ENCODE data around the gene ATP2B3. TPM values are rescaled to one million over a fixed set of nuclear protein-coding genes. Genes with fewer than 3 reads are reported as not detected.

Gene ATP2B3
- total RNA-seq, 1 donor from 2014 or later = not detected

DNA sequence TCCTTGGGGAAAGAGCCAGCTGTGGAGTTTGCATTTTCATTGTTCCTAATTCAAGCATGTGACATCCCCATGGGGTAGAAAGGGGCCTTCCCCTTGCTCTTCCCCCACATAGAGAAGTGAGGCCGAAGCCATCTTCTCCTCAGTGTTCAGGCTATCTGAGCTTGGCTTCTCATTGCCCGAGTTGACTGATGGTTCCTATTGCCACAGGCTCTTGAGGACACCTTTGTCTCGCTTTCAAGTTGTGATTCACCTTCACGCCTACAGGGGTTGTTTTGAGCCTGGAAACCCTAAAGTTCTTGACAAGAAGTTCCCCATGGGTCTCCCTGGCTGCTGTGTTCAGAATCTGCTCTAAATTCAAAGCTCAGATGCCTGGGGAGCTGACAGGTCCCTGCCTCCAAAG lies 56.5 kb downstream of the ATP2B3 start:
- H3K4me3 ChIP-seq (ENCODE audit: low read depth, low read length) = no peak overlapping the region
- H3K27me3 ChIP-seq (ENCODE audit: control insufficient read depth, insufficient read depth, low read length) = no peaks in the 10 kb centered on the region
- TF ChIP-seq, protein P1, sequence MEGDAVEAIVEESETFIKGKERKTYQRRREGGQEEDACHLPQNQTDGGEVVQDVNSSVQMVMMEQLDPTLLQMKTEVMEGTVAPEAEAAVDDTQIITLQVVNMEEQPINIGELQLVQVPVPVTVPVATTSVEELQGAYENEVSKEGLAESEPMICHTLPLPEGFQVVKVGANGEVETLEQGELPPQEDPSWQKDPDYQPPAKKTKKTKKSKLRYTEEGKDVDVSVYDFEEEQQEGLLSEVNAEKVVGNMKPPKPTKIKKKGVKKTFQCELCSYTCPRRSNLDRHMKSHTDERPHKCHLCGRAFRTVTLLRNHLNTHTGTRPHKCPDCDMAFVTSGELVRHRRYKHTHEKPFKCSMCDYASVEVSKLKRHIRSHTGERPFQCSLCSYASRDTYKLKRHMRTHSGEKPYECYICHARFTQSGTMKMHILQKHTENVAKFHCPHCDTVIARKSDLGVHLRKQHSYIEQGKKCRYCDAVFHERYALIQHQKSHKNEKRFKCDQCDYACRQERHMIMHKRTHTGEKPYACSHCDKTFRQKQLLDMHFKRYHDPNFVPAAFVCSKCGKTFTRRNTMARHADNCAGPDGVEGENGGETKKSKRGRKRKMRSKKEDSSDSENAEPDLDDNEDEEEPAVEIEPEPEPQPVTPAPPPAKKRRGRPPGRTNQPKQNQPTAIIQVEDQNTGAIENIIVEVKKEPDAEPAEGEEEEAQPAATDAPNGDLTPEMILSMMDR (IDR thresholded peaks at IDR 0.05; ENCODE audit: insufficient read depth, low read length, poor library complexity, severe bottlenecking) = no peak
- H3K36me3 ChIP-seq (ENCODE audit: control insufficient read depth, insufficient read depth, low read length) = no peaks in the 10 kb centered on the region
- no peak for DNase-seq (ENCODE audit: low read depth)

DNA sequence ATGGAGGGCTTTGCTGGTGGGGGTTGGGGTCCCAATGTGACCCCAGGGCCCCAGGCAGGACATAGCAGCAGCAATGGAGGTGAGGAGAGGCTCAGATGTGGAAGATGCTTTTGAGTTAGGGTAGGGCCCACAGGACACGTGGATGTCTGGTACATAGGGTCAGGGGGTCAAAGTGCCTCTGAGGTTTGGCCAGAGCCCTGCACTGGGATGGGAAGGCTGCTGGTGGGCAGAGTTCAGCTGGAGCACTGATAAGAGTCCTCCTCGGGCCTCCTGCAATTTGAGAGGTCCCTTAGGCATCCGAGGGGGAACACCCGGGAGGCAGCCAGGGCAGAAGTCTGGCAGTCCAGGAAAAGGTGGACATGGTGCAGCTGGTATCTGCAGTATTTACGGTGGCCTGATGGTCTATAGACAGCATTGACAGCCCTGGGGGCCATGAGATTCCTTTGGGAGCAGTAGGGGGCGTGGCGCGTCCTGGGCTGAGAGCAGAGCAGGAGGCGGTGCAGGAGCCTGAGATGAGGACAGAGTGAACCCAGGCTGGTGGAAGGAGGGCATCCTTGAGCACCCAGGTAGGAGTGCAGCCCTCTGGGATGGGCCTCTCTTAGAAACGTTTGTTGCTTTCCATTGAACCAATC lies 58.9 kb downstream of the ATP2B3 start:
- TF ChIP-seq, protein P1 (IDR thresholded peaks at IDR 0.05; ENCODE audit: insufficient read depth, low read length, poor library complexity, severe bottlenecking) = no peak
- Histone ChIP-seq H3K36me3 (ENCODE audit: control insufficient read depth, insufficient read depth, low read length) (no peaks in the 10 kb centered on the region), H3K4me3 (ENCODE audit: low read depth, low read length) (no peak overlapping the region), H3K27me3 (ENCODE audit: control insufficient read depth, insufficient read depth, low read length) (no peaks in the 10 kb centered on the region)
- no peak for DNase-seq (ENCODE audit: low read depth)

DNA sequence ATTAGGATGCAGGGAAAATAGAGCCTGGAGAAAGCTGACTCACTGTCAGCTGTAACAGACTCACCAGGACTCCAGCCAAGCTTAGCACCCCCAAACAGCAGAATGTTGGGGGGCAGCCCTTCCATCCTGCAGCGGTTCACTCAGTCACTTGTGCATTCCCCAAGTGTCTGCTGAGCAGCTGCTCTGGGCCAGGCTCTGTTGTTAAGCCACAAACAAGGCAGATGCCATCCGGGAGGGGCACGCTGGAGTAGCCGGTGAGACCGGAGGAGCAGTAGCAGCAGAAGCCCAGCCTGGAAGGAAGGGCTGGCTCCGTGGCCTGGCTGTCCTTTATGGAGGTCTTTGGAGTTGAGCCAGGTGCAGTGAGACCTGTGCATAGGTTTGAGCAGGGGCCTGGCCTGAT lies 59.5 kb downstream of the ATP2B3 start:
- no peak for DNase-seq (ENCODE audit: low read depth)

DNA sequence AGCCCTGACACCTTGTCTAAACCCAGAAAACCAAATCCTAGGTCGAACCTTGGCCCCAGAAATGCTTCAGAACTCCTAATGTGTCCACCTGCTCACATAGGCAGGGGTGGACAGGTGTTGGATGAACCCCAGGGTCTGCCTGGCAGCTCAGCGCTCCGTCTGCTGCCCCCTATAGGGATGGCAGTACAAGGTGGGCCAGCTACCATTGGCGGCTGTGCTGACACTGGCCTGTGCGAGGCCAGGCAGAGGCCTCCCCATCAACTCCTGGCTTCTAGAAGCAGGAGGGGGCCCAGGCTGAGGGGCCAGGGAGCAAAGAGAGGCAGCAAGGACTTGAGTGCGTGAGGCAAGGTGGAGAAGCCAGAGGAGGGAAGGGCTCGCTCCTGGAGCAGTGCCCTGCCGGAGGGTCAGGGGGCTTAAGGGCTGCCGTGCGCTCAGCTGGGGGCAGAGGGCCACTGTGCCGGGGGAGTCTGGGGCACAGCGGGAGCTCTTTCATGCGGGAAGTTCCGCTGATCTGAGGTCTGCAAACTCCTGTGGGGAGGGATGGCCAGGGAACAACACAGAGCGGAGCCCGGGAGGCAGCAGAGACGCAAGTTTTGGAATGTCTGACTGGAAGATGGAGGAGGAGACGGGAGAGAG lies 60.9 kb downstream of the ATP2B3 start:
- TF ChIP-seq, protein P1 (IDR thresholded peaks at IDR 0.05; ENCODE audit: insufficient read depth, low read length, poor library complexity, severe bottlenecking) = no peak
- Histone ChIP-seq H3K36me3 (ENCODE audit: control insufficient read depth, insufficient read depth, low read length) (no peaks in the 10 kb centered on the region), H3K4me3 (ENCODE audit: low read depth, low read length) (no peak overlapping the region), H3K27me3 (ENCODE audit: control insufficient read depth, insufficient read depth, low read length) (no peaks in the 10 kb centered on the region)
- DNase-seq (ENCODE audit: low read depth) = no peak

More for the DNA sequence above, 59.5 kb downstream of the ATP2B3 start:
- TF ChIP-seq, protein P1 (IDR thresholded peaks at IDR 0.05; ENCODE audit: insufficient read depth, low read length, poor library complexity, severe bottlenecking) = no peak
- Histone ChIP-seq H3K36me3 (ENCODE audit: control insufficient read depth, insufficient read depth, low read length) (no peaks in the 10 kb centered on the region), H3K27me3 (ENCODE audit: control insufficient read depth, insufficient read depth, low read length) (no peaks in the 10 kb centered on the region), H3K4me3 (ENCODE audit: low read depth, low read length) (no peak overlapping the region)

DNA sequence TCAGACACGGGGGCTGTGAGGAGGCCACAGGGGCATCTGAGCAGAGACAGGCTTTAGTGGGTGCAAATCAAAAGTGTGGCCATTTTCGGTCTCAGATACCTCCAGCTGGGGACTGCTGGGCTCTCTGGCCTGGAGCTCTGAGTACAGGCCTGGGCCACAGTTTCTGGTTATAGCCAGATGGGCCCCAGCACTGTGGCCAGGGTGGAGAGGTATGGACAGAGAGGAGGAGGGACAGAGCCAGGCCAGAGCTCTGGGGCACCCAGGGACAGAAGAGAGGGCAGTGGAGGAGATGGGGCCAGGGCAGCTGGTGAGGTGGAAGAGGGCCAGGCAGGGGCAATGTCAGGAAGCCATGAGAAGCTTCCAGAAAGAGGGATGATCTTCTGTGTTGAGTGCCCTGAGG lies 61.4 kb downstream of the ATP2B3 start:
- DNase-seq (ENCODE audit: low read depth) = no peak
- H3K4me3 ChIP-seq (ENCODE audit: low read depth, low read length) = no peak overlapping the region
- no peaks in the 10 kb centered on the region for H3K27me3 ChIP-seq (ENCODE audit: control insufficient read depth, insufficient read depth, low read length)
- TF ChIP-seq, protein P1 (IDR thresholded peaks at IDR 0.05; ENCODE audit: insufficient read depth, low read length, poor library complexity, severe bottlenecking) = no peak
- no peaks in the 10 kb centered on the region for H3K36me3 ChIP-seq (ENCODE audit: control insufficient read depth, insufficient read depth, low read length)

All from kidney epithelial cell (primary cell).